T-helper 1 cell (primary cell): ENCODE measurements around the gene ASB1.

Source experiments
- DNase-seq, 5 donors: peaks; one replicate each; pipeline ENCODE4 v3.0.0-alpha.2; 2012 to 2020

Gene ASB1

DNA sequence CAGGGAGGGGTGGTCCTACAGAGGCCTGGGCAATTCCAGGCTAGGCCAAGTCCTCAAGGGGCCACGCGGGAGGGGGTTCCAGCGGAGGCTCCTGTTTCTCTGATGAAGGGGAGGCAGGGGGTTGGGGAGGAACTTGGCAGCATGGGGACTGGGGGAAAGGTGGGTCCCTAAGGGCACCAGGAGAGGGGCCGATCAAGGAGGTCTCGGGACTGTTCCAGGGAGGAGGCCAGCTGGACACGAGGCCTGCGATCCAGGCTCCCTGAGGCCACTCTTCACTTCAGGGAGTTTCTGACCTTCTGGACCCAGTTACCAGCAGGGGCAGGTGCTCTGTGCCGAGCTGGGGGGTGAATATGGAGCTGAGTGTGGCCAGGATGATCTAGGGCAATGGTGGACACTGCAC lies 71.5 kb downstream of the ASB1 start:
- no peak for DNase-seq

- DNase-seq = no peak
Measured at GRCh38 chr2:238498691-238499295, 72.1 kb downstream of the ASB1 start.

DNA sequence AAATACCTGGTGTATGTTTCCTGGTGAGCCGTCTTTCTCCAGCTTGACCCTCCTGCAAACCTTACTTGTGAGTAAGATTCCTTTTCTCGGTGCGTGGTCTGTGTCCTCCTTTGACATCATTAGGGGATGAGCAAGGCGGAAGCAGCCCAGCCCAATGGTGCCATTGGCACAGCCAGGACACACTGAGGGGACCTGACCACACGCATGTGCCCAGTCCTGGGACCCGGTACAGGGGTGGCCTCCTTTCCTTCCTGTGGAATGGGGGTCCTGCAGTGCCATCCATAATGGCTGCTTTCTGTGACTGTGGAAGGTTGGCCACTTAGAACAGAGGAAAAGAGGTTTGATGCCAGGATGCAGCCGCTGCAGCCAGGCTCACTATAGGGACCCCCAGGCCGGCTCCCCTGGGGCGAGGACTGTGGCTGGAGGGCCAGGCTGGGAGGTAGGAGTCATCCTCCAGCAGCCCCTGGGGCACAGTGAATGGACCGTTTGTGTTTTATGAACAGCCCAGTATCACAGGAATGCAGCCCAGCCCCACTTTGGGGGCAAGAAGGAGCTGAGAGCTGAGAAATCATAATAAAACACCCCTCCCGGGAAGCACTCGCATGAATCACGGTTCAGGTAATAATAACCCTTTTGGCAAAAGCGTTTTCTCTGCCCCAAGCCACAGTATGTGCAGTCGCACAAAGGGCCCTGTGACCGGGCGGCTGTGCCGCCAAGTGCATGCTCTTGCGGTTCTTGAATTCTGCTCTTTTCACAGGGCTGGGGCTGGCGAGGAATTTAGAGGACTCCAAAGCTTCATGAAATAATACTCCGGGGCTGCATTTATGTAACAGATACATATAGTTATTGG lies 73.2 kb downstream of the ASB1 start:
- DNase-seq = no peak

DNA sequence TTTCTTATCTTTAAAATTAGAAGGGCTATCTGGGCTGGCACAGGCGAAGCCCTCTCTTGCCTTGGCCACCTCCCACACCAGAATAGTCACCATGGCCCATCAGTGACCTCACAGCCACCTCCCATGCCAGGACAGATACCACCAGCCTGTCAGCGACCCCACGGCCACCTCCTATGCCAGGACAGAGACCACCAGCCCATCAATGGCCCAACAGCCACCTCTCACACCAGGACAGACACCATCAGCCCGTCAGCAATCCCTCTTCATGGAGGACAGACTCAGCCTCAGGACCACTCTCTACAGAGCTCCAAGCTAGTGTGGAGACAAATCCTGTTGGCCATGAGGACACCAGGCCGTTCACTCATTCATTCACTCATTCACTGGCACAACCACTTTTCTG lies 74.6 kb downstream of the ASB1 start:
- no peak for DNase-seq
